22Rv1 (cell line): Measurements from ENCODE around the gene IMPDH1.
A peak's percentile ranks its signal among the peaks of the same experiment; 100 is the strongest.

ENCODE experiments used
- H3K27ac ChIP-seq: fragments of 450-650 bp; 2 replicates; pipeline ENCODE4 v1.5.1; 2017
- ZFX ChIP-seq: fragments of 450-650 bp; IDR thresholded peaks from 2 replicates; pipeline ENCODE4 v1.6.1; 2017; ENCODE audit warnings: antibody characterized with exemption, borderline replicate concordance
- TF ChIP-seq, protein P1 (sequence below): fragments of 450-650 bp; IDR thresholded peaks from 2 replicates; pipeline ENCODE4 v1.5.1; 2017; ENCODE audit warnings: mild to moderate bottlenecking

Gene IMPDH1

GRCh38 chr7:128363261-128363721 is 46.5 kb downstream of the IMPDH1 start:
- H3K27ac ChIP-seq = no peak overlapping the region
- TF ChIP-seq, protein P1, sequence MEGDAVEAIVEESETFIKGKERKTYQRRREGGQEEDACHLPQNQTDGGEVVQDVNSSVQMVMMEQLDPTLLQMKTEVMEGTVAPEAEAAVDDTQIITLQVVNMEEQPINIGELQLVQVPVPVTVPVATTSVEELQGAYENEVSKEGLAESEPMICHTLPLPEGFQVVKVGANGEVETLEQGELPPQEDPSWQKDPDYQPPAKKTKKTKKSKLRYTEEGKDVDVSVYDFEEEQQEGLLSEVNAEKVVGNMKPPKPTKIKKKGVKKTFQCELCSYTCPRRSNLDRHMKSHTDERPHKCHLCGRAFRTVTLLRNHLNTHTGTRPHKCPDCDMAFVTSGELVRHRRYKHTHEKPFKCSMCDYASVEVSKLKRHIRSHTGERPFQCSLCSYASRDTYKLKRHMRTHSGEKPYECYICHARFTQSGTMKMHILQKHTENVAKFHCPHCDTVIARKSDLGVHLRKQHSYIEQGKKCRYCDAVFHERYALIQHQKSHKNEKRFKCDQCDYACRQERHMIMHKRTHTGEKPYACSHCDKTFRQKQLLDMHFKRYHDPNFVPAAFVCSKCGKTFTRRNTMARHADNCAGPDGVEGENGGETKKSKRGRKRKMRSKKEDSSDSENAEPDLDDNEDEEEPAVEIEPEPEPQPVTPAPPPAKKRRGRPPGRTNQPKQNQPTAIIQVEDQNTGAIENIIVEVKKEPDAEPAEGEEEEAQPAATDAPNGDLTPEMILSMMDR = no peak
- TF ChIP-seq ZFX = no peak

DNA sequence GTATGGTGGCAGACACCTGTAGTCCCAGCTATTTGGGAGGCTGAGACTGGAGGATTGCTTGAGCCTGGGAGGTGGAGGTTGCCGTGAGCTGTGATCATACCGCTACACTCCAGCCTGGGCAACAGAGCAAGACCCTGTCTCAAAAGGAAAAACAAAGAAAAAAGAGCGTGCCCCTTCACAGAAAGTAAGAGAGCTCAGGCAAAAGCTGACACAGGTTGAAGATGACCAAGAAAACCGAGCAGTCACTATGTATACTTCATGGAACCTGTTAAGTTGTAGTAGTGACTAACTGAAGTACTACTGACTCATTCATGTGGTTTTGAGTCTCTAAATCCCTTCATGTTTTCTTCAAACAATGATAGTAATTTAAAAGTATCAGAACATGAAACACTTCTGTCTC is 47.1 kb downstream of the IMPDH1 start:
- TF ChIP-seq, protein P1 = no peak
- TF ChIP-seq ZFX = no peak
- H3K27ac ChIP-seq = no peak overlapping the region

DNA sequence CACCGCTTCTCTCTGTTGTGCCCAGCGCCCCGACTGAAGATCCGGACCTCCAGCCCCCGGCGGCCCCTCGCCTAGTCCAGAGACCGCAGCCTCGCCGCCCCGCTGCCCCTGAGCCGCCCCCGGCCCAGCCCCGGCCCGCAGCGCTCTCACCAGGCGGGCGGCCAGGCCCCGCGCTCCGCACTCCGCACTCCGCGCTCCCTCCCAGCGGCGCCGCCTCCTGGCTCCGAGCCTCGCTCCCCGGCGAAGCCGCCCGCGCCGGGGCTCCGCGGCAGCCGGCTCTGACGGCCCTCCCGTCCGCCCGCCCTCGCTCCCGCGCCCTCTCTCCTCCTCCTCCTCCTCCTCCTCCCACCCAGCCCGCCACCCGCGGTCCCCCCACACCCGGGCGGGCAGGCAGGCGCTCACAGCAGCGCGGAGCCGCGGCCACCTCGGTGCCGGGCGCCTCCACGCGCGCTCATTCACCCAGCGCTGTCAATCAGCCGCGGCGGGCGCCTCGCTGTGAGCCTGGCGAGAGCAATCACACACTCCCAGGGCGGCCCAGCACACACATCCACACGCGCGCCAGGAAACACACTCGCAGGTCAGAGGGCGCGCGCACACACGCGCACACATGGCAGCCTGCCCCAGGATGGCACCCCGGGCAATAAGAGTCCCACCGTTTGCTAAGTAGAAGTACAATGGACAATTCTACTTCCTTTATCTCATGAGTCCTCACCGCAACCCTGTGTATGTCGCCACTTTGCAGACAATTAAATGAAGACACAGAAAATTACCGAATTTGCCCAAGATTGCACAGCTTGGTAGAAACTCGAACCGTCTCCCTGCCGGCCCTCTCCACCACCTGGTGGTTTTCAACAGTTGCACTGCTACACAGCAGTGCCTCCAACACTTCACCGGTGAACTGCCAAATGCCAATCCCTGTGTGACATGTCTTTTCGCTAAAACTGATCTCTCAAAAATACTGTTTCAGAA is 48.1 kb downstream of the IMPDH1 start, which contains the start of gene PRRT4:
PRRT4 (minus strand) TSS at position 280 of the 969 bp plus-strand sequence.
- H3K27ac ChIP-seq = peak within 1 kb of the TSS; percentile 34; the same call in 1 of the 2 replicates
- no peak for TF ChIP-seq ZFX
- TF ChIP-seq, protein P1 = peak; percentile 14; the same call in 1 of the 2 replicates

- H3K27ac ChIP-seq = no peak overlapping the region
- TF ChIP-seq, protein P1 = no peak
- TF ChIP-seq ZFX = no peak
Measured at GRCh38 chr7:128360359-128360678, 49.5 kb downstream of the IMPDH1 start.

DNA sequence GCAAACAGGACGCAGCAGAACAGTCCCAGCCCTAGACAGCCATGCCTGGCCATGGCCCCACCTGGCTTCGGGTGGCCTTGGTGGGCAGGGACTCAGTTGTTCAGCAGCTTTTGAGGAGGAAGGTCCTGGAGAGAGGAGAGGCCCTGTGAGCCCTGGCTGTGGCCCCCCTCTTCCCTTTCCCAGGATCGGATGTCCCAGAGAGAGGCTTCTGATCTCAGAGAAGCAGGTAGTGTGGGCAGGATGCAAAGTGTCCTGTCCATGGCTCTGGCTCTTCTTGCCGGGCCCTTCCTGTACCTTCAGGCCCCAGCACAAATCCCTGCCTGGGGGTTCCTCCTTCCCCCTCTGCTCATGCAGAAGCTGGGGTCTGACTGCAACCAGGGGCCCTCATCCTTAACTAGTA is 49.8 kb downstream of the IMPDH1 start:
- no peak for TF ChIP-seq ZFX
- TF ChIP-seq, protein P1 = no peak
- no peak overlapping the region for H3K27ac ChIP-seq

DNA sequence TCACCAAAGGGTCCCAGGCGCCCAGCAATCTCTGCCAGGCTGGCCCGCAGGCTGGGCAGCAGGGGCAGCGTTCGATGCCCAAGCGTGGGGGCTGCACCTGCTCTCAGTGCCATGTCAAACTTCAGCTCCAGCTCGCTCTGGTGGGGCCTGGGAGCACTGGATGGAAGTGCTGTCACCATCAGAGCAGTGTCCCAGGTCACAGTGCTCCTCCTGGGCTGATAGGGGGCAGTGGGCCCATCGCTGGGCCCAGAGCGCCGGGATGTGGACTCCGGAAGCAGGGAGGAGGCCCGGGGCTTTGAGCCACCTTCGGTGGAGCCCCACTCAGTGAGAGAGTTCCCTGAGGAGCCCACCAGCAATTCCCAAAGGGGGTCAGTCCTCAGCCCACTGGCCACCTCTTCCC is 50.4 kb downstream of the IMPDH1 start:
- H3K27ac ChIP-seq = no peak overlapping the region
- TF ChIP-seq ZFX = no peak
- TF ChIP-seq, protein P1 = no peak

DNA sequence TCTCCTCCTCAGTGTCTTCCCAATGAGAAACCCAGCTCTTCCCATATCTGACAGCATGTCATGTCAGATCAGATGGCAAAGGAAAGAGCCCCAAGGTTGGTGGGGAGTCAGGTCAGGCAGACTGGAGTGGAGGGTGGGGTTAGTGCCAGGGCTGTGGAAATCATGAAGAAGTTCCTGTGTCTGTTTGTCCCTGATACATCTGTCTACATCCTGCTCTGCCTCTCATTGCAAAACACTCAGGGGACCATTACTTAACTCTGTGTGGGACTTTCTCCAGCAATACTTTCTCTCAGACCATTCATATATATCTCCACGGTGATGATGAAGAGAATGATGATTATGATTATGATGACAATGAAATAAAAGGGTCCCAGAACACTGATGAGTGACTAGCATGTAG is 51.5 kb downstream of the IMPDH1 start:
- H3K27ac ChIP-seq = no peak overlapping the region
- TF ChIP-seq ZFX = no peak
- TF ChIP-seq, protein P1 = no peak
